GM19043 (cell line): ENCODE results near the gene GREB1.

Experiments used
- ATAC-seq: cut with Tn5 transposase; IDR thresholded peaks from one replicate; pipeline ENCODE4 v1.9.1; 2021; ENCODE audit warnings: low read depth; ENCODE audit not compliant: unreplicated experiment

The GREB1 gene

DNA sequence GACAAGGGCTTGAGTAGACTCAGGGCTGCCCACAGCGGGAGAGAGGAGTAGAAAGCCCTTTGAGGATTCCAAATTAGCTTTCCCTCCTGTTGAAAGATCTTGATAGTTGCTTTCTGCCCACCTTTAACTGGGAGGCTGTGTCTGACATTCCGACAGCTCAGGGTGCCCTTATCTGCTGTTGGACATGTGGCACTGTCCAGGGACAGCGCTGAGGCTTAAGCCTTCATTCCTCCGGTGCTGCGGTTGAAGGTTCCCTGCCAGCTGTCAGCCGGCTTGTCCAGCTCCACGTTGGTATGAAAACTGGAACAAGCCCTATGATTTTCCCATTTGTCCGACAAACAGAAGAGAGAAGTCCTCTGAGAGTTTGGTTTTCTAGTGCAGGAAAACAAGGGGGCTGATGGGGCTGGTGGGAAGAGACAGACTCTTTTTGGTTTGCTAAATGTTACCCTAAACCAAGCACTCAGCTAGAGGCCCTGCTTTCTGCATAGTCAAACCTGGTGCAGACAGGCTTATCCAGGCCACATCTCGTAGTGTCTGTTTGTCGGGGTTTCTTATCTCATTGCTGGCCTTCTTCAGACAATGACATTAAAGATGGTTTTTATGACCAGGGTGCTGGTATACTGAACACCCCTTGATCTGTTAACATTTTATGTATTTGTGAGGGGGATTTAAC lies 24.5 kb downstream of the GREB1 start:
- no peak for ATAC-seq

GRCh38 chr2:11559066-11559785 lies 25.4 kb downstream of the GREB1 start:
- no peak for ATAC-seq

DNA sequence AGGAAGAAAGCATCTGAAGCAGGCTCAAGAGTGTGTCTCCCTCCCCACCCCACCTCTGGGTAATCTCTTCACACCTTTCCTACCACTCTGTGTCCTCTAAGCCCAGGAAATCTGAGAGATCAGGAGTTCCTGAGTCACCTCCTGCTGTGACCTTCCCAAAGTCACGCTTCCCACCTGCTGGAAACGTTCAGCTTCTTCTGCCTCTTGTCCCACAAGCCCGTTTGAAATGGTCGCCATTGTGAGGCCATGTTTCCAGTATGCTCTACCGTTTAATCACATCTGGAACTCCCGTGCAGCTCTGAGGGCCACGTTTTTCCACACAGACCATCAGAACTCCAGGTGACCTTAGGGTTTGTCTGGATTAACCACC lies 25.9 kb downstream of the GREB1 start:
- ATAC-seq: no peak

DNA sequence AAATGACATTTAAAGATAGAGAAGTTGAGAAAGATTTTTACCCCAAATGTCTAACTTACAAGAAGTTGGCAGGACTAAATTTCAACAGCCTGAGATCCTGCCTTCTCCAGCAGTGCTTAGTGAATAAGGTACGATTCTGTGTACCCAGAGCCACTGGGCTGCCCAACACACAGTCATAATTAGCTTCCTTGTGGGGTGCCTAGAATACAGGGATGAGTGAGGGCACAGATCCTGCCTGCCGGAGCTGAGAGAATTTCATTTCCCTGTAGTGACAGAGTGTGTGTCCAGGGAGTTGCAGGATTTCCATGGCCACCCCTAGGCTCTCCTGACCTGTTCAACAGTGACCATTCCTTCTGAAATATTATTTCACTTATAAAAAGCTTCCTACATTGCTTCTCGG lies 27.0 kb downstream of the GREB1 start:
- no peak for ATAC-seq

GRCh38 chr2:11562011-11562410 lies 28.2 kb downstream of the GREB1 start:
- no peak for ATAC-seq

DNA sequence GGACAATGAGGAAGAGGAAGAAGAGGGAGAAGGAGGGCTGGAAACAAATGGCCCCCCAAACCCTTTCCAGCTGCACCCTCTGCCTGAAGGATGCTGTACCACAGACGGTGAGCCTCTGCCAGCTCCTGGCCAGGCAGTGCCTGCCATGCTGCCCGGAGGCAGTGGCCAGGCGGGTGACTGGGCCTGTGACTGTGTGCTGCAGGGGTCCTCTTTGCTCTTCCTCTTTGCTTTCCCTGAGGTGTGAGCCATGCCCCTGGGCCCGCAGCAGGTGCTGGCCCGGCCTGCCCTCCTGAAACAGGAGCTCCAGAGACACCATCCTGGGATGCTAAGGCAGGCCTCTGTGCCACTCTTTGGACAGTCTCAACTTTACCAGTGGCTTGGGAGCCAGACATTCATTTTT lies 28.6 kb downstream of the GREB1 start:
- no peak for ATAC-seq

GRCh38 chr2:11563784-11564666 lies 30.2 kb downstream of the GREB1 start:
- ATAC-seq: no peak

DNA sequence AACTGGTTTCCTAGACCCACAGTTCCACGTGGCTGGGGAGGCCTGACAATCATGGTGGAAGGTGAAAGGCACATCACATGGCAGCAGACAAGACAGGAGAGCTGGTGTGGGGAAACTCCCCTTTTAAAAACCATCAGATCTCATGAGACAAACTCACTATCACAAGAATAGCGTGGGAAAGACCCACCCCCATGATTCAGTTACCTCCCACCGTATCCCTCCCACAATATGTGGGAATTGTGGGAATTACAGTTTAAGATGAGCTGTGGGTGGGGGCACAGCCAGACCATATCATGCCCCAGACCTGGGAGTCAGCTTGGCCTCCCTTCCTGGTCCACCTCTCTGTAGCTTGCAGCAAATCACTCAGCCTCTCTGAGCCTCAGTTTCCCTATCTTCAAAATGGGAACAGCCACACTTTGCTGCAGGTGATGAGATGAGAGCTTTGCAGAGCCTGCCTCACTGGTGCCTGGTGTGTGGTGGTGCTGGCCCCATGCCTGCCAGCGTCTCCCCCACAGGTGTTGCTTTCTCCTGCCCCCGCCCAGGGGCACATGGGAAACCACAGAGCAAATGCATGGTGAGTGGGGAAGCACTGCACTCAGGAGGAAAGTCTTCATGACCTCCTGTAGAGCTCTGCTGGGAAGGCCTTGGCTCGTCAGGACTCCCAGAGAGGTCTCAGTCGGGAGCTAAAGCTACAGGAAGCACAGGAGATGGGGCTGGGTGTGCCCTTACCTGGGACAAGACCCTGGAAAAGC lies 31.1 kb downstream of the GREB1 start:
- ATAC-seq: no peak

DNA sequence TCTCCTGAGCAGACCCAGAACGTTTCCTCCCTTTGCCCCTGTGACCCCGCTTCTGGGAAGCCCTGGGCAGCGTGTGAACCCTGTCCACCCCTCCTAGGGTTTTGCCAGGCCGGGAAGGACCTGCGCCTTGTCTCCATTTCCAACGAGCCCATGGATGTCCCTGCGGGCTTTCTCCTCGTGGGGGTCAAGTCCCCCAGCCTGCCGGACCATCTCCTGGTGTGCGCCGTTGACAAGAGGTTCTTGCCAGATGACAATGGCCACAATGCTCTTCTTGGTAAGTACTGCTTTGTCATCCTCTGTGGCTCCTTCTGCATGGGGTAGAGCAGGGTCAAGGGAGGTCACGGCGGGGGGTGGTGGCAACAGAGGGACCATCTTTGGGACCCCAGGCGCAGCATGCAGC lies 32.5 kb downstream of the GREB1 start:
- ATAC-seq: no peak

- no peak for ATAC-seq
These were observed 33.8 kb downstream of the GREB1 start for GRCh38 chr2:11567631-11568031.

GRCh38 chr2:11568436-11568835 lies 34.6 kb downstream of the GREB1 start:
- ATAC-seq: no peak

GRCh38 chr2:11569636-11570035 lies 35.8 kb downstream of the GREB1 start:
- no peak for ATAC-seq

DNA sequence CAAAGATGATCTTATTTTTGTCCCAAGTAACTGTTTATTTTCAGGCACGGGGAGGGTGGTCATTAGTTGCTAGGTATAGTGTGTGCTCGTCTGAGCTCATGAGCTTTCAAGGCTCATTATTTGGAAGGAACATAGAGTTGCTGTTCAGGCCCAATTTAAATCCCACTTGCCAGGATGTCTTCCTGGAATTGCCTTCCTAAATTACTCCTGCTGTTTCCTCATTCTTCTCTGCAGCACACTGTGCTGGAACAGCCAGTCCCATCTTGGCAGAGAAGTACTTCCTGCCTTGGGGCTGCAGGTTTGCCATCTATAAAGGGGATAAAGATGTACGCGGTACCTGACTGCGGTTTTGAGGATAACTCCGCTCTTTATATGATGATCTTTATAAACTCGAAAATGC lies 37.3 kb downstream of the GREB1 start:
- no peak for ATAC-seq

GRCh38 chr2:11572996-11573395 lies 39.2 kb downstream of the GREB1 start:
- ATAC-seq: no peak

DNA sequence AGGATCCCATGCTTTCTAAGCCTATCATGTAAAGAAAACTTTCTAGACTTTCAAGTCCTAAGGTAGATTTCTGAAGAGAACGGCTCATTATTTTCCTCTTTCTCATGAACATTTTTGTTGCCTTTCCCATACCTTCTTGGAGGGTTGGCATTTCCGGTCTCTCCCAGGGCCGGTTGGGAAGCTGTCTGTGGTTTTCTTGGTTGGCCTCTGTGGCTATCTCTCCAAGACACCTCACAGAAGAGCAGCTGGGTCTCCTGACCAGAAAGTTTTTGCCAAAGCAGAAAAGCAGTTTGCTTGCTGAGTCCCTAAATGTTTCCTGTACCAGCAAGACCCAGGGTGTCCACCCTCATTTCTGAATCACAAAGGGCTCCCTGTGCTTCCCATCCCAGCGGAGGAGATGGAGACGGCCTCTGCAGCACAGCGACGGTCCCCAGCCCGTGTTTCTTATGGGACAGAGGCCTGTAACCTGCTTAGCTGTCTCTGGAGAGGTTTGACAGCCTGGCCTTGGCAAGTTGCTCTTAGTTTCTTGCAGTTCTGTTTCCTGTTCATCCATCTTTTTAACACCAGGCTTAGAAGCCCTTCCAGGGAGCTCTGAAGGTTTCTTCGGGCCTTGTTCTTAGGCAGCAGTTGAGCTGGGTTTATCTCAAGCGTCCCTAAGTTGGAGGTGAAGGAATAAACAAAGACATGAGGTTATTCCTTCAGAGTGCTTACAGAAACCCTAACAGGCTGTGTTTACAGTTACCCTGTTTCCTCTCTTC lies 39.8 kb downstream of the GREB1 start:
- no peak for ATAC-seq

GRCh38 chr2:11574176-11575046 lies 40.6 kb downstream of the GREB1 start:
- no peak for ATAC-seq

DNA sequence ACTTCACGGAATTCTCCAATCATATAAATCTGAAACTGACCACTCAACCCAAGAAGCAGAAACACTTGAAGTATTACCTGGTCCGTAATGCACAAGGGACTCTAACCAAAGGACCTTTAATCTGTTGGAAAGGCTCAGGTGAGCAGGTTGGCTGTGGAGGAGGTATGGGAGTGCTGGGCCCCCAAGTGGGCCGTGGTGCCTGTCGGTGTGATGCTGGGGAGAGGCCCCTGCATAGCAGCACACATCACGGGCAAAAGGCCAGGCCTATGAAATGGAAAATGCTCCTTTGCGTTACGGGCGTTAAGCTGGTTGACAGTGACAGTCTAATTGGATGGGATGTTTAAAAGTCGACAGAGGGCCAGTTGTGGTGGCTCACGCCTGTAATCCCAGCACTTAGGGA lies 42.6 kb downstream of the GREB1 start:
- ATAC-seq: no peak

DNA sequence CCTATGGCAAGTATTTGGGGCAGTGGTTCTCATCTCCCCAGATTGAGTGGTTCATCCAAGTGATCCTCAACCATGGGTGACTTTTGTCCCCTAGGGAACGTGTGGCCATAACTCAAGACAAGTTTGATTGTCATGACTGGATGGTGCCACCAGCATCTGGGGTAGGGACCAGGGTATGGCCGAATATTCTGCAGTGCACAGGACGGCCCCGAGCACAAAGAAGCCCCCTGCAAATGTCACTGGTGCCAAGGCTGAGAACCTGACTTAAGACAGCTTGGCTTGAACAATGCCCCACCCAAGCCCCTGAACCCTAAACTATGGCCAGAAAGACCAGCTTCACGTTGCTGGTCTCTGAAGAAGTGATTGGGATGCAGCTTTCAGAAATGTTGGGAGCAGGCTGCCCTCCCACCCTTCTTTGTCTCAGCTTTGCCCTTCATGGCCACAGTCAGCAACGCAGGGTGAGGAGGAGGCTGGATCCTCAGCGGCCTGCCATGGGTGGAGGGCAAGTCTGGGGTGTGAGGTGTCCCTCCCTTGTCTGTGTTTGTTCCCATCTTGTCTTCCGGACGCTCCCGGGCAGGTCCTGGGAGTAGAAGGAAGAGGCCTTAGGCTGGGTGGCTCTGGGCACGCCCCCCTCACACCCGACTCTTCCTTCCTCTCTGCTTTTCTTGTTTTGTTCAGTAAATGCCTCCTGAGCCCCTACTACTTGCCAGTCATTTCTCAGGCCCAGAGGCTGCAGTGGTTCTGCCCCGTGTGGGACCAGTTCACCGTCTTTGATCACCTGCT lies 43.4 kb downstream of the GREB1 start:
- ATAC-seq: no peak
